ENCODE results near the gene TOM1.
A peak's percentile ranks its signal among the peaks of the same experiment; 100 is the strongest.

TOM1 gene

DNA sequence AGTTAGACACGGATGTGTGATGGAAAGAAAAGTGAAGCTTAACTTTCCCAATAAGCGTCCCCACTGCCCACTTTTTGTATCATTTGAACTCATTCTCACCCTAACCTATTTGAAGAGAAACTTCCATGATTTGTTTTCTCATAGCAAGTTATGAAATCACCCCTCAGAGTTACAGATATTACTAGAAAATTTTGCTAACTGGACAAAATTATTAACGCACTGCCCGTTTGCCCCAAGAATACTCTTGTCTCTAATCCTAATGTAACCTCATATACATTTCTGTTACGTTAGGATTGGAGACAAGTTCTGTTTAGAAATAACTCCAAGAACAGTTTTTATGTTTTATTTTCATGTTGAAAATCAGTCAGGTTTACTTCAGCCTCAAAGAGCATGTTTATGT is 25.5 kb downstream of the TOM1 start:
- no peak for DNase-seq

DNA sequence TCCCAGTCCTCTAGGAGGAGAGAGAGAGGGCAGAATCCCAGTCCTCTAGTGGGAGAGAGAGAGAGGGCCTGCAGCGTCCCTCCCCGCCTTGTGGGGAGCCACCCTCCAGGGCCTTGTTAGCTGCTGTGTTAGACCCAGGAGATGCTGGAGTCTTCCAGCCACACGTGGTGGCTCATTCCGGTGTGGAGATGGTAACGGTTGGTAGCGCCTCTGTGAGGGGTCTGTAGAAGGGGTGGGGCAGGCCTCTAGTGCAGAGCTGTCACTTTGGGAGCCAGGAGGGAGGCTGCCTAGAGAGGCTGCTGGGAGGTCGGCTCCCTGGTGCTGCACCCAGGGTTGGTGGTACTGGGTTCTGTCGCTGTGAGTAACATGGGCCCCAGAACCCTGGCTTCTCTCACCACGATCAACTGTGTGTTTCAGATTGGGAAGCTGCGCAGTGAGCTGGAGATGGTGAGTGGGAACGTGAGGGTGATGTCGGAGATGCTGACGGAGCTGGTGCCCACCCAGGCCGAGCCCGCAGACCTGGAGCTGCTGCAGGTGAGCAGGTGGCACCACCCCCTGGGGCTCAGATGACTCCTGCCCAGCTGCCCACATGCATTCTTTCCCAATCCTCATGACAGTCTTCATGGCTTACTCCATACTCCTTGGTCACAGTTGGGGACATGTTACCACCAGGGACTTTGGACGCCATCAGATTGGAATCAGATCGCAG is 27.3 kb downstream of the TOM1 start:
- DNase-seq = no peak

GRCh38 chr22:35327690-35328471 is 28.2 kb downstream of the TOM1 start:
- no peak for DNase-seq

DNA sequence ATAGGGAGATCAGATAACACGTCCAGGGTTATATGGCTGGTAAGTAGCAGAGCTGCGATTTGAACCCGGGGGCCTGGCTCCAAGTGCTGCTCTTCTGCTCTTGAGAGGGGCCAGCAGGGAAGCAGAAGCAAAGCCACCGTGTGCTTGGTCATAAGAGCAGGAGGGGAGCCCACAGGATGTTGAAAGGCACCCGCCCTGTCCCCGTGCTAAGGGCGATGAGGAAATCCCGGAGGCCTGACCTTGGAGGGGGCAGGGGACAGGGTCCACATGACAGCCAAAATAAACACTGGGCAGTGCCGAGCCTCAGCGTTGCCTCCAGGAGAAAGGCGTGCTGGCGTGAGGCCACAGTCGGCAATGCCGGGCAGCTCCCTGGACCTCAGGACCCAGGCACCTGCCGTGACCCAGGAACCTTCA is 28.8 kb downstream of the TOM1 start:
- no peak for DNase-seq

- DNase-seq = no peak
Measured at GRCh38 chr22:35329114-35329847, 29.6 kb downstream of the TOM1 start.

GRCh38 chr22:35330258-35330861 is 30.7 kb downstream of the TOM1 start:
- DNase-seq = peak; percentile 56

GRCh38 chr22:35332278-35332677 is 32.6 kb downstream of the TOM1 start:
- DNase-seq = no peak

- no peak for DNase-seq
Measured at GRCh38 chr22:35333220-35333619, 33.5 kb downstream of the TOM1 start.

- DNase-seq = no peak
Measured at GRCh38 chr22:35334004-35334403, 34.3 kb downstream of the TOM1 start.

- no peak for DNase-seq
Measured at GRCh38 chr22:35335468-35335867, 35.8 kb downstream of the TOM1 start.

DNA sequence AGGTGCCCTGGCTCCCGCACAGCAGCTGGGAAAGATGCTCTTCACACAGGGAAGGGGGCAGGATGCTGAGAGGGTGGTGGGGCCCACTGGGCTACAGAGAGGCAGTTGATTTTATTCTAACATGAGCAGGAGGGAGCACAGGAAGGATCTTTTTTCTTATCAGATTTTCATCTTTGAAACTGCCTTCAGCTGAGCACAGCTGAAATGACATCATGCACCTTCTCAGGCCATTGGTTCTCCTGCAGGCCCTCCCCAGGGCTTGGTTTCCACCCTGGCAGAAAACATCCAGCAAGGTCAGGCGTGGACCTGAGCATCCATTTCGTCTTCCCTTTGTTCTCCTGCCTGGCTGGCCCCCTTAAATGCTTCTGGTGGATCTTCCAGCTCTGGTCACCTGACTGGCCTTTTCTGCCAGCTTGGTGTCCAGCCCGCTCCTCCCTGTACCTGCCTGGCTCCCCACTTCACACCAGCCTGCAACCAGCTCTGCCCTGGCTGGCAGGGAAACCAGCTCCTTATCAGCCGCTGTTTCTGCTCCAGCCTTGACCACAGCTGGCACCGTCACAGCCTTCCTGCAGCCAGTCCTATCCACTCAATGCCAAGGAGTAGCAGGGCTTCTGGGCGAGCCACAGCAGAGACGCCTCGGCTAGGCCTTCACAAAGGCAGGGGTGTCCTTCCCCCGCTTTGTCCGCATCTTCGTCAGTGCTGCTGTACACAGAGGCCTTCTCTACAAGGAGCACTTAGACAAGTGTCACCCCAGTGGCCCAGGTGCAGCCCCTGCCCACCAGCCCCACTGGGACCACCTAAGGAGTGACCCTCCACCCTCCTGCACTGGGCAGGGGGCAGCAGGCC is 36.5 kb downstream of the TOM1 start:
- DNase-seq = no peak

DNA sequence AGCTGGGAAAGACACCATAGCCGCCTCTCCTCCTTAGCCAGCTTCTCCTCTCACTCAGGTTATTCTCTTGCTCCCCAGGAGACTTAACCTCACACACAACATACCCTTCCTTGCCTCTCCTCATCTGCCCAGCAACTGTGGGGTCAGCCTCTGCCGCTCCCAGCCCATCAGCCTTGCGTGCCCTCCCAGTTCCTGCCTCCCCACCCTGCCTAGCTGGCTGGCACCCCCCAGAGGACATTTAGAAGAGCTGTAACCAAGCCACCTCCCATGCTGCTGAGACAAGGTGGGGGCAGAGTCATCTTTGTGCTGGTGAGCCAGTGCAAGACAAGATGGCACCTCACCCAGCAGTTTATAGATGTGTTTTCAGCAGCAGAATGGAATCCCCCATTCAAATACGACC is 38.2 kb downstream of the TOM1 start:
- no peak for DNase-seq

DNA sequence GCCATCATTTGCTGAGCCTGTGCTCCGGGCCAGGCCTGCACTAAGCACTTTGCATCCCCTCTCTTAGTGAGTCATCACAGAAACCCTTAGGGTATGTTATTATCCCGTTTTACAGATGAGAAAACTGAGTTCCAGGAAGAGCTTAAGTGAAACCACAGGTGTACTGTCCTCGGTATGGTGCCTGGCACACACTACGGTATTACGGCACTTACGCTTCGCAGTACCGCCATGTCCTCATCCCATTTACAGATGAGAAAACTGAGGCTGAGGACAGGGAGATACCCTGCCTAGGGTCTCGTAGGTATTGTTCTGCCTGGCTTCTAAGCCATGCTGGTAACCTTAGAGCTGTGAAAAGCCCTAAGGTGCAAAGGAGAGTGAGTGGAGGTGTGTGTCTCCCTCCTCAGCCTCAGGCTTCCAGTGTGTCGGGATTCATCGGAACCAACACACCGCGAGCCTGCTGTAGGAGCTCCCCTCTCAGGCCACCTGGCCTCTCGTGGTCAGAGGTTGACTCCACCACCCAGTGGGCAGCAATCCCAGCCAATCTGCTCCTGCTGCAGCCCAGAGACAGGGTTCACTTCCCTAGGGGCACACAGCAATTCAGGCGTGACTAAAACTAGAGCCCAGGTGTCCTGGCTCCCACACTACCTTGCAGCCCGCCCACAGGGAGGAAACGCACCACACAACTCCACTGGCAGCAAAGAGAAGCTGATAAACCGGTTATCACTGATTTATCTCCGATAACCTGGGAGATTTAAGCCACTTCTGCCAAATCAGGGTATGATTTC is 41.6 kb downstream of the TOM1 start:
- no peak for DNase-seq

DNA sequence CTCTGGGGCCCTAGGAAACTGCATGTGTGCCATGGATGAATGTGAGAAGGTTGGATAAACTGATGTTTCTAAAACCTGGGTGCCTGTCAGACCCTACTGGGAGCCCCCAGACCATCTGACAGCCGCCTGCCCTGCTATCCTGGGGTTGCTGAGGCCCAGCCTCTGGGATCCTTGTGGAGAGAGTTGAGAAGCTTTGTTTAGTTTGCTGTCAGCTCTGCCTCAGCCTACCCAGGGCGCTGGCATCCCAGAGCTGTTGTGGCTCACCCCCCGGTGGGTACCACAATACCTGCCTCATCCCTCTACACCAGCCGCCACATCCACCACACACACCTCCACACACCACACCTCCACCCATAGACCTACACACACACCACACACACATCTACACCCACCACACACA is 42.7 kb downstream of the TOM1 start:
- DNase-seq = no peak

- DNase-seq = no peak
Measured at GRCh38 chr22:35343664-35344550, 44.2 kb downstream of the TOM1 start.

GRCh38 chr22:35344956-35345690 is 45.4 kb downstream of the TOM1 start:
- no peak for DNase-seq

GRCh38 chr22:35345808-35346505 is 46.3 kb downstream of the TOM1 start:
- DNase-seq = no peak

DNA sequence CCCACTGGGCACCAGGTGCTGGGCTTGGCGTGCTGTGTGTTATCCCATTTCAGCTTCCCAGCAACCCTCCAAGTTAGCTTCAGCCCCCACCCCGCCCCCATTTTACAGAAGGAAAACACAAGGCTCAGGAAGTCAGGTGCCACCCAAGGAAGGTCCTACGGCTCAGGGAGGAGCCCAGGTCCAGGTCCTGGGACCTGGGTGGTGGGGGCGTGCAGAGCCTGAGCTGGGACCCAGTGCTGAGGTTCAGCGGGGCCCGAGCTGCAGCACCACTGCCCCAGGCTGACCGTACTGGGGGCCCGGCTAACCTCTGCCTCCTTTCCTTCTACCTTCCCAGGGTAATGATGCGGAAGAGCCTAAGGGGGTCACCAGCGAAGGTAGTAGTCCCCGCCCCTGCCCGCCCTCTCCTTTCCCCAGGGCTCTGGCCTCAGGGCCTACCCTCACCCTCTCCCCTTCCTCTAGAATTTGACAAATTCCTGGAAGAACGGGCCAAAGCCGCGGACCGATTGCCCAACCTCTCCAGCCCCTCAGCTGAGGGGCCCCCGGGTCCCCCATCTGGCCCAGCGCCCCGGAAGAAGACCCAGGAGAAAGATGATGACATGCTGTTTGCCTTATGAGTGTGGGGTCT is 47.0 kb downstream of the TOM1 start:
- DNase-seq = no peak

GRCh38 chr22:35347462-35347861 is 47.8 kb downstream of the TOM1 start:
- DNase-seq = no peak
